IPS-NIHi11 (cell line): ENCODE measurements around the gene RYR2.

Experiments used
- DNase-seq: peaks from one replicate; pipeline ENCODE4 v3.0.0; 2012; ENCODE audit warnings: mixed read lengths, low spot score

The RYR2 gene

DNA sequence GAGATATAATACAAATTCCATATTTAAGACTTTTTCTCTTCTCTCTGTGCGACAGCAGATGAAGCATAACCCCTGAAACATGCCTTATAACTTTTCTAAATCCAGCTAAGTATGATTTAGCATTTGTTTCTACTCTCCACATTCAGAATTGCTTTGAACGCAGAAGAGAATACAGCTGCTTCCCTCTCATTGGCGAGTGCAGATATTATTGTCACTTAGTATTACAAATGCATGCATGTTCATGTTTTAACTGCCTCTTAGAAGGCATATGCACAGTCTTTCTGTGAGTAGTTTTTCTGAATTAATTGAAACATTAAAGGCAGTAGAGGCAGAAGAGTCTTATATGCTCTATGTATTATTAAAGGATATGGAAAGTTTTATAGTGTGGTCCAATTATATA is 631.6 kb downstream of the RYR2 start:
- DNase-seq: no peak

DNA sequence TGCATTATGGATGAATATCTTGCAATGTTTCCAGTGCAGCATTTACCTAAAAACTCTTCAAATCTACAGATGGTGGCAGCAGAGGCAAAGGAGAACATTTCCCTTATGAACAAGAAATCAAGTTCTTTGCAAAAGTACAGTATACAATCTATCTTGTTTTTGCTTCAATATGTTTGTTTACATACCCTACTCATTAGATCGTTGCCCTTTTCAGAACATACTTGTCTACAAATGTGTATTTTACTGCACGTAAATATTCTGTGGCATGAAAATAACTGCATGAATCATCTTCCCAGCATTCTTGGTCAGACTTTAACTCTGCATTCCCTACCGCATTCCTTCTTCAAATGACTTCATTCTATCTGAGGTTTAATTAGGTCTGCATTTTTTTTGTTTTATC is 636.0 kb downstream of the RYR2 start:
- no peak for DNase-seq

GRCh38 chr1:237679687-237680086 is 637.7 kb downstream of the RYR2 start:
- DNase-seq: no peak

- DNase-seq: no peak
Observed at GRCh38 chr1:237681210-237681609, 639.2 kb downstream of the RYR2 start.

DNA sequence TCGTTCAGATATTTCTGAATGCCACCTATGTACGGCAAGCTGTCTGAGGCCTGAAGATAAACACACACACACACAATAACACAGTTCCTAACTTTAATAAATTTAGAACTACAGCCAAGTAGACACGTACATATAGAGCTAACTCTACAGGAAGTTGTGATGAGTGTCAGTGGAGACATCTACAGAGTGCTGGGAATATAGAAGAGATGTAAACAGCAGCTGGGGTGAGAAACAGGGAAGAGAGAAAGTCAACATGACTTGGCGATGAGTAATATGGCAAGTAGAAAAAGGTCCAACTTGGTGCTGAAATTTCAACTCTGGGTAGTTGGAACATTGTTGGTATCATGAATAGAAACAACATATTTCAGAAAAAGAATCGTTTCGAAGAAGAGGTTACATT is 642.3 kb downstream of the RYR2 start:
- no peak for DNase-seq

DNA sequence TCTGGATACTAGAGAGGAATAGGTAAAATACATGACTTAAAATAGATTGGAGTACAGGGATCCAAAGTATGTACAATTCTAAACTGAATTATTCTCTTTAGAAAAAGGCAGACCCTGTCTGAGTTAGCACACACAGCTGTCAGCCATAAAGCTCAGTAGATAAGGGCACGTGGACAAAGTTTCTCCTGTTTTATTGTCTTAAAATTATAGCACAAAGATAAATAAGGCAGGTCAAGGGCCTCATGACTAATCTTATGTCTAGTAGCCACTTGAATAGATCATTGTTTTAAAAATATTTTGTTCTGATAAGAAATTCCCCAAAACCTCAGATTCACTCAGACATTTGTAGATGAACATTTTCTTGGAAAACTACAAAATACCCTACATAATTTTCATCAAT is 643.6 kb downstream of the RYR2 start:
- DNase-seq: no peak

DNA sequence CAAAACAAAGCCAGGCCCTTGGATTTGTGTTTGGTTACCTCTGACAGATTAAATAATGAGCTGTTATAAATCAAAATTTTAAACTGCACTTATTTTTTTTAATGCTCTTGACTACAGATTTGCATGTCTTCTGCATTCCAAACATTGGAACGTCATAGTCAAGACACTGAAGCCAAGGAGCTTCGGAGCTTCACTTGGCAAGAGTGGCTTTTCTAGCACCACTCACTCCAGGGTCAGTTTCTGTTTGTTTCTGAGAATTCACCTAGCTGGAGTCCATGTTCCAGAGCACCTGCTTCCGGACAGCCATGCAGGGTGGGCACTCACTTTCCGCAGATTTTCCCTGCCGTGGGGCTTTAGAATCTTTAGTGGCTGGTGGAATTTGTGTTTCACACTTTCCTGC is 645.8 kb downstream of the RYR2 start:
- DNase-seq: no peak

GRCh38 chr1:237690656-237691055 is 648.7 kb downstream of the RYR2 start:
- no peak for DNase-seq

GRCh38 chr1:237692255-237692654 is 650.3 kb downstream of the RYR2 start:
- DNase-seq: no peak

DNA sequence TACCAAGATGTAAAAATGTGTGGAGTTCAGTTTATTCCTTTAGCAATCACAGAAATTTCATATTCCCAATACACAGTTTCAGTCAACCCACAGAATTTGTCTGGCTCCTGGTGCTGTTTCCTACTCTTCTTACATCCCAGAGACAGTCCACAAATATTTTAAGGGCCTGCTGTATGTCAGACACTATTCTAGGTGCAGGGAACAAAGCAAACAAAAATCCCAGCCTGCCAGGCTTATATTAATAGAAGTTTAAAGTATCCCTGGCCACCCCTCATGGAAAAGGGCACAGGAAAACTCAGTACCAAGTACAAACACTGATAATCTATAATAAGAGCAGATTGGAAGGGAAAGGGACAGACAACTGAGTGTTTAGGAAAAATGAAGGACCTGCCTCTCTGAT is 653.9 kb downstream of the RYR2 start:
- DNase-seq: no peak

GRCh38 chr1:237700181-237700580 is 658.2 kb downstream of the RYR2 start:
- DNase-seq: no peak

- DNase-seq: no peak
Observed at GRCh38 chr1:237701534-237701933, 659.5 kb downstream of the RYR2 start.

DNA sequence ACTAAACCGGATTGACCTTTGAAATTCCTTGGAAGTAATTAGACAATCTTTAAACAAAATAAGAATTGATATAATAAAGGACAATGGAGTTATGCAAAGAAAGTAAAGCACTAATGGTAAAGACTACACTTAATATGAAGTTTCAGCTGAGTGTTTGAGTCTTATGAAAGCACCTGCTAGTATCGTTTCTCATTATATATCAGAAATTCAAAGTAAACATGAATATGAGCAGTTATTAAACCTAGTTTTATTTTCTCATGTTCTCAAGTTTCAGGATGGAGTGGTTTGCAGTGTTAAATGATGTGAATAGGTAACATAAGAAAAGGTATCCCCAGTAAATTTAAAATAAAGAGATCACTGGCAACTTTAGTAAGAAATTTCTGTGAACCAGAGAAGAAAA is 660.2 kb downstream of the RYR2 start:
- DNase-seq: no peak

DNA sequence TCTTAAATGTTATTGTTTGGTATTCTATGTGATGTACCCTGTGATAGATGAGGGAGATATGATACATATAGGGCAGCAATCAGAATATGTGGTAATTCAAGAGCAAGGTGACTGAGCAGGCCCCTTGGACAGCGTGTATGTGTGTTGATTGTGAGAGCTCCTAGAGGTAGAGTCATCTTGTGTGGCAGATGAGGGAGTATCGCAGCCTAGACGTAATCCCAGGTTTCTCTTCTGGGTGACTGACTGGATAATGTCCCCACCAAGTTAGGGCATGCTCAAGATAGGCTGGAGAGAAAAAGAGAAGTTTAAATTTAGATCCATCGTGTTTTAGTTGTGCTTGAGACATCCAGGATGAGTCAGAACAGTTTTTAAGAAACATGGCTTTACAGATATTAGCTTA is 663.5 kb downstream of the RYR2 start:
- no peak for DNase-seq

DNA sequence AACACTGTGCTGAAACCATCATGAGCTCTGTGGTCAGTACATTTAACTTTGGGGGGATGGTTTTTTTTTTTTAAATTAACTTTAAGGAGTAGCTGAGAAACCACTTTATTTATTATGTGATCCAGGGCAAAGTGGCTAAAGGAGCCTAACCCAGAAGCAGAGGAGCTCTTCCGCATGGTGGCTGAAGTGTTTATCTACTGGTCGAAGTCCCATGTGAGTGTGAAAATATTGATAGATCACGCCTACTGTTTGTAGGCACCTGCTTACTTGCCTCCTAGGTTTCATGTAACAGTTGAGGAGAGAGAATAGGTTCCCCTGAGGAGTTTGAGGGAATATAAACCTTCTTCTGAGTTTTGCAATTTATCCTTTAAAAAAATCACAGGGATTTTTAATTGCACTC is 667.4 kb downstream of the RYR2 start:
- no peak for DNase-seq

DNA sequence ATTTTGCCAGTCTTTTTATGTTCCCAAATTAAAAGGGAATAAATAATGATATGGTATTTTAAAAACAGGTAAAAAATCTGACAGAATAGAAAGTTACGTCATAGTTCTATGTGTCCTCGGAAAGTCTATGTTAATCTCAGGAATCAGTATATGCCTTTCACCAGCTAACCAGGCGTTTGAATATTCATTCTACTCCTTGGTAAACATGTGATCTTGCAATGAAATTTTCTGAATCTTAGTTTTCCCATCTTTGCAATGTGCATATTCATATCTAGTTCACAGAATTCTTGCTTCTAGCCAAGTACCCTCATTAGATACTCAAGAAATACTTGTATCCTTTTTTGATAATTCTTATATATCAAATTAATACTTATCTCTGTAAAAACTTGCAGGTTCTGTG is 669.3 kb downstream of the RYR2 start:
- no peak for DNase-seq

- no peak for DNase-seq
Observed at GRCh38 chr1:237712082-237712481, 670.1 kb downstream of the RYR2 start.

DNA sequence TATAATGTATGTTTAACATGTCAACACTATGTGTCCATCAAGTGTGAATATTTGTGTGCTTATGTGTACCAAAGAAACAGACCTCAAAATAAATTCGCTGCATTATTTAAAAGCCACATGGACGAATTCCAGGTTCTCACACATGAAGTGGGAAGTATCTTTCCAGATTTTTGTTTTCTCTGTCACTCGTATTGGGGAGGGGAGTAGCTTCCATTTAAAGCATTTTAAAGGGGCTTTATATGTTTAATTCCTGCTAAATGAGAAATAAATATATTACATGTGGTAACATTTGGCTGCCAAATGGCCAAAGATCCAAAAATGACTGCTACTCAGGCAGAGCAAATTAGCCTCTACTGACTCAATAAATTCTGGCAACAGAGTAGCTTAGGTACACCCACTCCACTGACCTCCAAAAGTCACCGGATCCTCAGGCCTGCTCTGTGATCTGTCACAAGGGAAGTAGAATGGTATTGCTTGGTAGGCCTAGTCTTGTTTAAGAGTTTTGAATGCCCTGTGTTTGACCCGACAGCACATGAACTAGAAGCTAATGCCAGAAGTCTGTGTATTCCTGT is 670.7 kb downstream of the RYR2 start:
- no peak for DNase-seq

DNA sequence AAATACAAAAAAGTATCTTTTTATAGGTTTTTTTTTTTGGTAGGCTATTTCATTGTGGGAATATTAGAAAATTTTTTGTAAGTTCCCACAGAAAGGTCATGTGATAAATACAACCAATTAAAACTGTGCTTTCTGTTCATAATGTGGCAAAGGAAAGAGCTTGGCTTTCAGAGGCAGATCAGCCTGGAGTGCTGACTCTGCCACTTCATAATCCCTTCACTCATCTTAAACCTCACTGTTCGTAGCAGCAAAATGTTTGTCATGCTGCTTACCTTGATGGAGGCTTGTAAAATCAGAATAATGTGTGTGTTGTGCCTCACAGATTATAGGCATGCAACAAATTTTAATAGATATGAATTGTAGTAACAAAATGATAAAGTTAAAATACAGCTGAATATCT is 671.9 kb downstream of the RYR2 start:
- DNase-seq: no peak

DNA sequence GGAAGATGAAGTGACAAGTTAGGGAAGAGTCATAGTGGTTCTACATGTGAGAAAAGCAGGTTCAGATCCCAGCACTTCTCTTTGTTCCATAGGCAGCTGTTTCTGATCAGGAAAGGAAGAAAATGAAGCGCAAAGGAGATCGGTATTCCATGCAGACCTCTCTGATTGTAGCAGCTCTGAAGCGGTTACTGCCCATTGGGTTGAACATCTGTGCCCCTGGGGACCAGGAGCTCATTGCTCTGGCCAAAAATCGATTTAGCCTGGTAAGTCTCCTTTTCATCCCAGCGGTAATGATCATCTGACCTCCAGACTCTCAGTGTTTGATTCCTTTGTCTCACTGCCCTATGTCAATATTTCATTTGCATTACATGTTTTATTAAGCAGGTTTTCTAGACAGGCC is 675.1 kb downstream of the RYR2 start:
- DNase-seq: no peak

GRCh38 chr1:237730826-237731350 is 688.9 kb downstream of the RYR2 start:
- DNase-seq: no peak

DNA sequence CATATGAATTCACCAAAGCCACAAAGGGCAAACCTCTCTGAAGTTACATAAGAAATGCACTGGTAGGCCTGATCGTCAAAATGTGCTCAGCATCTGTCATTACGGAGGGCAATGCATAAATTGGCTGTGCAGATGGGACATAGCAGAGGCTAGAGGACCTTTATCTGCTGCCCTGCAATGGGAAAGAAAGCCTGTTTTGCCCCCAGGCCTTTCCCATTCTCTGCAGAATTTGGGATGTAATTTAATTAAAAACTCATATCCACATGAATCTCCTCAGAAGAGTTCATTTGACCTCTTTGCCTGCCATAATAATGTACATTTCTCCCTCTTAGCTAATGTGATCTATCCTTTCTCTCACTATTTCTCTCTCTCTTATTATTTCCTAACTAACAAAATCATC is 690.7 kb downstream of the RYR2 start:
- DNase-seq: no peak

- DNase-seq: peak; percentile 35
Observed at GRCh38 chr1:237736372-237737029, 694.5 kb downstream of the RYR2 start.

- DNase-seq: no peak
Observed at GRCh38 chr1:237737448-237737847, 695.5 kb downstream of the RYR2 start.
